HG03196 (cell line): ENCODE results near the gene U2AF2.

ENCODE experiments used
- ATAC-seq: cut with Tn5 transposase; IDR thresholded peaks from one replicate; pipeline ENCODE4 v1.9.1; 2021; ENCODE audit not compliant: unreplicated experiment

The U2AF2 gene

GRCh38 chr19:55643003-55643886 is 11.6 kb upstream of the U2AF2 start, which contains the start of gene ZNF581:
ZNF581 (plus strand) TSS chr19:55643649; CDS start chr19:55644572, 923 bp downstream.
- no peak for ATAC-seq

GRCh38 chr19:55643887-55644176 is 11.0 kb upstream of the U2AF2 start:
- ATAC-seq, result no peak

- ATAC-seq, result no peak
These were observed 10.5 kb upstream of the U2AF2 start for GRCh38 chr19:55644191-55644833.

GRCh38 chr19:55644842-55645511 is 9.9 kb upstream of the U2AF2 start:
- no peak for ATAC-seq

- ATAC-seq, result no peak
These were observed 9.3 kb upstream of the U2AF2 start for GRCh38 chr19:55645512-55645881.

GRCh38 chr19:55646889-55647731 is 7.7 kb upstream of the U2AF2 start:
- no peak for ATAC-seq

- no peak for ATAC-seq
These were observed 6.9 kb upstream of the U2AF2 start, which contains the start of gene CCDC106 for GRCh38 chr19:55647732-55648584. CCDC106 (plus strand) TSS chr19:55648212; CDS start chr19:55649047, 835 bp downstream.

GRCh38 chr19:55648585-55649267 is 6.1 kb upstream of the U2AF2 start:
- ATAC-seq, result no peak

GRCh38 chr19:55649268-55650125 is 5.3 kb upstream of the U2AF2 start:
- no peak for ATAC-seq

GRCh38 chr19:55650126-55650557 is 4.7 kb upstream of the U2AF2 start:
- ATAC-seq, result no peak

- no peak for ATAC-seq
These were observed 4.1 kb upstream of the U2AF2 start for GRCh38 chr19:55650602-55651230.

- no peak for ATAC-seq
These were observed 3.6 kb upstream of the U2AF2 start for GRCh38 chr19:55651236-55651635.

- no peak for ATAC-seq
These were observed 2.3 kb upstream of the U2AF2 start for GRCh38 chr19:55652311-55653128.

- ATAC-seq, result peak; percentile 41
These were observed 1.0 kb upstream of the U2AF2 start for GRCh38 chr19:55653651-55654322.

GRCh38 chr19:55654323-55654867 is 440 bp upstream of the U2AF2 start:
- ATAC-seq, result peak; percentile 62

- no peak for ATAC-seq
These were observed 809 bp downstream of the U2AF2 start for GRCh38 chr19:55655648-55656040.
